Stimulated activated naive CD4-positive, alpha-beta T cell (primary cell): ENCODE results near the gene LBX1.
"Not testable (repeated sequence)": the region's sequence is repeated elsewhere in the genome, so short reads cannot be mapped to it uniquely, and the experiment has no call there.

Experiments
- DNase-seq, 6 experiments: peaks; one replicate each; lab custom pipeline; 2025; lab: John Stamatoyannopoulos, UW

Gene LBX1

GRCh38 chr10:101202667-101203066 is 26.6 kb downstream of the LBX1 start:
- not testable (repeated sequence) for DNase-seq

DNA sequence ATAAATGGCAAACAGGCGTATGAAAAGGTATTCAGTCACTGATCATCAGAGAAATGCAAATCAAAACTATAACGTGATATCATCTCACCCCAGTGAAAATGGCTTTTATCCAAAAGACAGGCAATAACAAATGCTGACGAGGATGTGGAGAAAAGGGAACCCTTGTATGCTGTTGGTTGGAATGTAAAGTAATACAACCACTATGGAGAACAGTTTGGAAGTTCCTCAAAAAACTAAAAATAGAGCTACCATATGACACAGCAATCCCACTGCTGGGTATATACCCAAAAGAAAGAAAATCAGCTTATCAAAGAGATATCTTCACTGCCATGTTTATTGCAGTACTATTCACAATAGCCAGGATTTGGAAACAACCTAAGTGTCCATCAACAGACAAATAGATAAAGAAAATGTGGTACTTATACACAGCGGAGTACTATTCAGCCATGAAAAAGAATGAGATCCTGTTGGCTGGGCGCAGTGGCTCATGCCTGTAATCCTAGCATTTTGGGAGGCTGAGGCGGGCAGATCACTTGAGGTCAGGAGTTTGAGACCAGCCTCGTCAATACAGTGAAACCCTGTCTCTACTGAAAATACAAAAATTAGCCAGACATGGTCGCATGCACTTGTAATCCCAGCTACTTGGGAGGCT is 30.8 kb downstream of the LBX1 start:
- DNase-seq: not testable (repeated sequence)

DNA sequence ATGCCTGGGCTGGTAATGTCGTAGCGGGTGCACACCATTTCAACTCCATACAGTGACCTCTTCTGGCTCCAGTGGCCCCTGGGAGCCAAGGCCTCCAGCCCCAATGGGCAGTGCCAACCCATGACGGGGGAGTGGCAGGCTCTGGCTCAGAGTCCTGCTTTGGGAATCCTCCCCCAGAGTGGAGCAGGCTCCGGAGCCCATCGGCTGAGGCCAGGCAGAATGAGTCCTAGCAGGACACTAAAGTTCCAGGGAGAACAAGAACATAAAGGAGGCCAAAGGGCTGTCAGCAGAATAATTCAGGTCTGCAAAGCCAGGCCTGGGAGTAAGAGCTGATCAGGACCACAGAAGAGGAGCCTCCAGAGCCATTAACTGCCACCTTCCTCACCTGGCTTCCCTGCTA is 33.3 kb downstream of the LBX1 start:
- no peak for DNase-seq

DNA sequence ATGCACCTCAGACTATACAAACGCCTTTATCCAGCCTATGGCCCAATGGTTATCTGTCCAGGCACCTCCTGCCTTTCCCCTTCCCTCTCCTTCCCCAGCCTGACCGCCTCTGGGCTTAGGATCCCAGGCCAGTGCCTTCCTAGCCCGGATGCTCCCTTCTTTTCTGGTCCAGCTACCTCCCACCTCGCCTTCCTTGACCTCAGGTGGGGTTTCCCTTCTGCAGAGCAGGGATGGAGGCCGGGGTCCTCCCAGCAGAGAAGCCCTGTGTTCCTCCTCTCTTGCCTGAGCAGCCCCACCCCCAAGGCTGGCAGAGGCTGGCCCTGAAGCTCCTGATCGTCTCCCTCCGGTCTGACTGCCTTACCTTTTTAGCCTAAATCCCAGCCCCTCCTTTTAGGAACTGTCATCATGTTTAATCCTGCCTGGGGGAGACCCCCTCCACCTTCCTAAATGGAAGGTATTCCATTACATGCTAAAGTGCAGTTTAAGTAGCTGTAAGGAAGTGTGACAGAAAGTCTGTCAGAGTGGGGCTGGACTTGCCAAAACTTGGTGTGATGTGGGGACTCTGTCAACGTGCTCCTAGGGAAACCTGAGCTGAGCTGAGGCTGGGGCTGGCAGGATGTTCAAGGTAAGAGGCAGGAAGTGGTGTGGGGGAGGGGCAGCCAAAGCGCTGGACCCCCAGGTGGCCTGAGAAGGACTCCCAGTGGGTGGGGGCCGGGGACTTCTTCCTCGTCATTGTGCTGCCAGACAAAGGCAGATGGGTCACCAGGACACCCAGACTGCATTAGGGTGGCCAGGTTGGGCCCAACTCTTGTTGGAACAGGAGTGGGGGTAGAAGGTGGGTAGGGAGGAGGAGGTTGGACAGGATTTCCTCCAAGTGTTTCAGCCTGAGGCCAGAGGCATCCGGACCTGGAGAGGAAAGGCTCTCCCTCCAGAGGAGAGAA is 39.5 kb downstream of the LBX1 start:
- DNase-seq: no peak

DNA sequence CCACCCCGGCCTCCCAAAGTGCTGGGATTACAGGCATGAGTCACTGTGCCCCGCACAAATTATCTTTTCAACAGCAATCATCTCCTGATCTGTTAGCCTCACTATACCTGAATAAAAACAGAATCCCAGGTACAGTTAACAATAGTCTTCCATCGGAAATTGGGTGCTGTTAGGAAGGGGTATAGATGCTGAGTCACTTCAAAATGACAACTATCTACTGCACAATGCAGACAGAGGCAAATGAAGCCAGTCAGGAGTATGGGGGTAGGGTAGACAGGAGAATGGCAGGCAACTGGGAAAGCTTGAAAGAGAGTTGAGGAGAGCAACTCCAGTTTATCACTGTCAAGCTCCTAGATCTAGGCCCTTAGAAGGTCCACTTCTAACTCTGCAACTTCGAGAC is 40.3 kb downstream of the LBX1 start:
- DNase-seq: no peak

GRCh38 chr10:101183458-101184183 is 45.6 kb downstream of the LBX1 start:
- no peak for DNase-seq

GRCh38 chr10:101182936-101183335 is 46.3 kb downstream of the LBX1 start:
- no peak for DNase-seq
